Measurements from ENCODE around the gene UMODL1. TPM values are rescaled to one million over a fixed set of nuclear protein-coding genes. Genes with fewer than 3 reads are reported as not detected.

UMODL1 gene
- total and polyA plus RNA-seq, 4 experiments from 2014 or later = 0.08 to 1.1 (median 0.58) TPM; not detected in 1

GRCh38 chr21:42157606-42158310, 86.6 kb downstream of the UMODL1 start:
- Histone ChIP-seq H3K4me1 (ENCODE audit: insufficient read depth, low read length) (peaks cover 10% of the 10 kb centered on the region), H3K27me3 (ENCODE audit: insufficient read depth, low read length) (no peaks in the 10 kb centered on the region), H3K36me3 (ENCODE audit: insufficient read depth, low read length) (no peaks in the 10 kb centered on the region), H3K27ac (ENCODE audit: low read depth, low read length) (no peak overlapping the region), H3K4me3 (ENCODE audit: low read length in 2 of 2) (no peak overlapping the region), H3K9me3 (ENCODE audit: control insufficient read depth in 1 of 2, low read length in 2 of 2) (no peaks in the 10 kb centered on the region)
- Mint-ChIP-seq H3K9me3 (no peaks in the 10 kb centered on the region), H3K4me1 (peaks cover 6 to 21% (median 14%) of the 10 kb centered on the region in 4 donors), H3K4me3 (no peak overlapping the region), H3K36me3 (no peaks in the 10 kb centered on the region), H3K27ac (no peak overlapping the region), H3K27me3 (peaks cover 0 to 4% of the 10 kb centered on the region in 2 donors)
- no peak for DNase-seq
- POLR2A ChIA-PET (ENCODE audit: partially characterized antibody) = no interaction called here
- CTCF ChIA-PET (ENCODE audit: partially characterized antibody) = interaction anchor here (1.2 to 6.7 kb wide), 3 partner anchors 12 to 101 kb away, joined by 3 to 25 read pairs (median 11); no protein-coding TSS in a partner anchor
- intact Hi-C loops (cut with micrococcal nuclease) = no loop called here

- ChIA-PET POLR2A (ENCODE audit: partially characterized antibody) (no interaction called here), CTCF (ENCODE audit: partially characterized antibody) (interaction anchor here (0.7 to 6.7 kb wide), 3 partner anchors 13 to 106 kb away, joined by 3 to 25 read pairs (median 11); no protein-coding TSS in a partner anchor)
- no peak overlapping the region for H3K4me3 Mint-ChIP-seq
- H3K4me1 Mint-ChIP-seq = peaks cover 6 to 29% (median 14%) of the 10 kb centered on the region in 4 donors
- DNase-seq = no peak
- no peaks in the 10 kb centered on the region for H3K9me3 Mint-ChIP-seq
- Histone ChIP-seq H3K27ac (ENCODE audit: low read depth, low read length) (no peak overlapping the region), H3K27me3 (ENCODE audit: insufficient read depth, low read length) (no peaks in the 10 kb centered on the region), H3K4me3 (ENCODE audit: low read length in 2 of 2) (no peak overlapping the region), H3K4me1 (ENCODE audit: insufficient read depth, low read length) (peaks cover 10% of the 10 kb centered on the region), H3K36me3 (ENCODE audit: insufficient read depth, low read length) (no peaks in the 10 kb centered on the region), H3K9me3 (ENCODE audit: control insufficient read depth in 1 of 2, low read length in 2 of 2) (no peaks in the 10 kb centered on the region)
- intact Hi-C loops (cut with micrococcal nuclease) = no loop called here
- no peaks in the 10 kb centered on the region for H3K36me3 Mint-ChIP-seq
- H3K27ac Mint-ChIP-seq = no peak overlapping the region
- H3K27me3 Mint-ChIP-seq = peaks cover 0 to 4% of the 10 kb centered on the region in 2 donors
Measured at GRCh38 chr21:42158846-42159245, 87.7 kb downstream of the UMODL1 start.

GRCh38 chr21:42159560-42160110, 88.5 kb downstream of the UMODL1 start:
- DNase-seq = no peak
- intact Hi-C loops (cut with micrococcal nuclease) = no loop called here
- Mint-ChIP-seq H3K4me3 (no peak overlapping the region), H3K4me1 (peaks cover 8 to 37% (median 18%) of the 10 kb centered on the region in 4 donors), H3K27me3 (peaks cover 0 to 4% of the 10 kb centered on the region in 2 donors), H3K9me3 (no peaks in the 10 kb centered on the region), H3K27ac (no peak overlapping the region), H3K36me3 (no peaks in the 10 kb centered on the region)
- ChIA-PET CTCF (ENCODE audit: partially characterized antibody) (interaction anchor here (0.7 to 6.7 kb wide), 3 partner anchors 14 to 105 kb away, joined by 3 to 25 read pairs (median 11); no protein-coding TSS in a partner anchor), POLR2A (ENCODE audit: partially characterized antibody) (no interaction called here)
- H3K4me3 ChIP-seq (ENCODE audit: low read length in 2 of 2) = no peak overlapping the region
- H3K36me3 ChIP-seq (ENCODE audit: insufficient read depth, low read length) = no peaks in the 10 kb centered on the region
- H3K9me3 ChIP-seq (ENCODE audit: control insufficient read depth in 1 of 2, low read length in 2 of 2) = no peaks in the 10 kb centered on the region
- no peaks in the 10 kb centered on the region for H3K27me3 ChIP-seq (ENCODE audit: insufficient read depth, low read length)
- H3K4me1 ChIP-seq (ENCODE audit: insufficient read depth, low read length) = peaks cover 10% of the 10 kb centered on the region
- H3K27ac ChIP-seq (ENCODE audit: low read depth, low read length) = no peak overlapping the region

GRCh38 chr21:42160111-42160721, 89.1 kb downstream of the UMODL1 start:
- ChIA-PET POLR2A (ENCODE audit: partially characterized antibody) (no interaction called here), CTCF (ENCODE audit: partially characterized antibody) (interaction anchor here (1.0 kb wide), 1 partner anchor 99 kb away, joined by 6 read pairs; no protein-coding TSS in a partner anchor)
- Mint-ChIP-seq H3K9me3 (no peaks in the 10 kb centered on the region), H3K4me3 (no peak overlapping the region), H3K27ac (no peak overlapping the region), H3K27me3 (peaks cover 0 to 4% of the 10 kb centered on the region in 2 donors), H3K4me1 (peaks cover 8 to 40% (median 20%) of the 10 kb centered on the region in 4 donors), H3K36me3 (no peaks in the 10 kb centered on the region)
- Histone ChIP-seq H3K27me3 (ENCODE audit: insufficient read depth, low read length) (no peaks in the 10 kb centered on the region), H3K4me1 (ENCODE audit: insufficient read depth, low read length) (peaks cover 10% of the 10 kb centered on the region), H3K27ac (ENCODE audit: low read depth, low read length) (no peak overlapping the region), H3K9me3 (ENCODE audit: control insufficient read depth in 1 of 2, low read length in 2 of 2) (no peaks in the 10 kb centered on the region), H3K4me3 (ENCODE audit: low read length in 2 of 2) (no peak overlapping the region), H3K36me3 (ENCODE audit: insufficient read depth, low read length) (no peaks in the 10 kb centered on the region)
- no peak for DNase-seq
- intact Hi-C loops (cut with micrococcal nuclease) = no loop called here

GRCh38 chr21:42160765-42161164, 89.6 kb downstream of the UMODL1 start:
- no peaks in the 10 kb centered on the region for H3K9me3 Mint-ChIP-seq
- H3K27ac Mint-ChIP-seq = peak overlapping the region in 2 of 7 donors; percentile 47 to 68
- H3K4me3 Mint-ChIP-seq = no peak overlapping the region
- intact Hi-C loops (cut with micrococcal nuclease) = no loop called here
- H3K27me3 Mint-ChIP-seq = peaks cover 0 to 3% of the 10 kb centered on the region in 2 donors
- ChIA-PET CTCF (ENCODE audit: partially characterized antibody) (interaction anchor here (1.0 kb wide), 1 partner anchor 98 kb away, joined by 6 read pairs; no protein-coding TSS in a partner anchor), POLR2A (ENCODE audit: partially characterized antibody) (no interaction called here)
- H3K9me3 ChIP-seq (ENCODE audit: control insufficient read depth in 1 of 2, low read length in 2 of 2) = no peaks in the 10 kb centered on the region
- H3K27ac ChIP-seq (ENCODE audit: low read depth, low read length) = no peak overlapping the region
- no peaks in the 10 kb centered on the region for H3K36me3 Mint-ChIP-seq
- peaks cover 8 to 40% (median 20%) of the 10 kb centered on the region in 4 donors for H3K4me1 Mint-ChIP-seq
- H3K27me3 ChIP-seq (ENCODE audit: insufficient read depth, low read length) = no peaks in the 10 kb centered on the region
- H3K36me3 ChIP-seq (ENCODE audit: insufficient read depth, low read length) = no peaks in the 10 kb centered on the region
- H3K4me1 ChIP-seq (ENCODE audit: insufficient read depth, low read length) = peaks cover 10% of the 10 kb centered on the region
- DNase-seq = no peak
- H3K4me3 ChIP-seq (ENCODE audit: low read length in 2 of 2) = no peak overlapping the region

- Mint-ChIP-seq H3K36me3 (no peaks in the 10 kb centered on the region), H3K27me3 (no peaks in the 10 kb centered on the region), H3K9me3 (no peaks in the 10 kb centered on the region), H3K27ac (peak overlapping the region in 5 of 7 donors; percentile 2 to 77 (median 68)), H3K4me1 (peaks cover 8 to 40% (median 20%) of the 10 kb centered on the region in 4 donors), H3K4me3 (peak overlapping the region in 3 of 8 donors; percentile 1 to 24 (median 23))
- Histone ChIP-seq H3K27me3 (ENCODE audit: insufficient read depth, low read length) (no peaks in the 10 kb centered on the region), H3K36me3 (ENCODE audit: insufficient read depth, low read length) (no peaks in the 10 kb centered on the region), H3K27ac (ENCODE audit: low read depth, low read length) (no peak overlapping the region), H3K4me3 (ENCODE audit: low read length in 2 of 2) (no peak overlapping the region), H3K4me1 (ENCODE audit: insufficient read depth, low read length) (peaks cover 10% of the 10 kb centered on the region), H3K9me3 (ENCODE audit: control insufficient read depth in 1 of 2, low read length in 2 of 2) (no peaks in the 10 kb centered on the region)
- POLR2A ChIA-PET (ENCODE audit: partially characterized antibody) = no interaction called here
- intact Hi-C loops (cut with micrococcal nuclease) = no loop called here
- DNase-seq = no peak
- CTCF ChIA-PET (ENCODE audit: partially characterized antibody) = interaction anchor here (1.0 to 8.8 kb wide), 2 partner anchors 97 to 99 kb away, joined by 6 to 157 read pairs; no protein-coding TSS in a partner anchor
Measured at GRCh38 chr21:42161401-42161955, 90.4 kb downstream of the UMODL1 start.

Data from CD4-positive, alpha-beta memory T cell (primary cell).